Measurements from ENCODE around the gene CYP27B1. TPM values are rescaled to one million over a fixed set of nuclear protein-coding genes. Genes with fewer than 3 reads are reported as not detected.
"Not testable (repeated sequence)": the region's sequence is repeated elsewhere in the genome, so short reads cannot be mapped to it uniquely, and the experiment has no call there.

The CYP27B1 gene
- total RNA-seq, 2 donors from 2014 or later, result 0.28 to 0.33 TPM

- peaks cover 5% of the 10 kb centered on the region for H3K36me3 ChIP-seq
- H3K9me3 ChIP-seq, result no peaks in the 10 kb centered on the region
- TF ChIP-seq CTCF (IDR thresholded peaks at IDR 0.05), result no peak
- no peak for DNase-seq (ENCODE audit: low spot score)
- H3K27ac ChIP-seq, result no peak overlapping the region
- peaks cover 0 to 16% of the 10 kb centered on the region in 2 donors for H3K4me1 ChIP-seq
- no peak overlapping the region for H3K4me3 ChIP-seq
- H3K27me3 ChIP-seq, result no peaks in the 10 kb centered on the region
Observed at GRCh38 chr12:57779736-57780135, 12.9 kb upstream of the CYP27B1 start.

- H3K36me3 ChIP-seq, result no peaks in the 10 kb centered on the region
- no peaks in the 10 kb centered on the region for H3K27me3 ChIP-seq
- H3K9me3 ChIP-seq, result no peaks in the 10 kb centered on the region
- no peak overlapping the region for H3K4me3 ChIP-seq
- DNase-seq (ENCODE audit: low spot score), result no peak
- no peak overlapping the region for H3K27ac ChIP-seq
- peaks cover 0 to 12% of the 10 kb centered on the region in 2 donors for H3K4me1 ChIP-seq
- TF ChIP-seq CTCF (IDR thresholded peaks at IDR 0.05), result no peak
Observed at GRCh38 chr12:57777911-57778310, 11.0 kb upstream of the CYP27B1 start.

GRCh38 chr12:57777367-57777766, 10.5 kb upstream of the CYP27B1 start:
- H3K36me3 ChIP-seq, result no peaks in the 10 kb centered on the region
- H3K27ac ChIP-seq, result no peak overlapping the region
- no peaks in the 10 kb centered on the region for H3K27me3 ChIP-seq
- TF ChIP-seq CTCF (IDR thresholded peaks at IDR 0.05), result no peak
- DNase-seq (ENCODE audit: low spot score), result no peak
- no peak overlapping the region for H3K4me3 ChIP-seq
- H3K4me1 ChIP-seq, result peaks cover 0 to 16% of the 10 kb centered on the region in 2 donors
- H3K9me3 ChIP-seq, result no peaks in the 10 kb centered on the region

- Histone ChIP-seq H3K27ac (no peak overlapping the region), H3K4me3 (no peak overlapping the region), H3K4me1 (peaks cover 0 to 20% of the 10 kb centered on the region in 2 donors), H3K36me3 (no peaks in the 10 kb centered on the region), H3K27me3 (no peaks in the 10 kb centered on the region), H3K9me3 (no peaks in the 10 kb centered on the region)
- no peak for DNase-seq (ENCODE audit: low spot score)
- no peak for TF ChIP-seq CTCF (IDR thresholded peaks at IDR 0.05)
Observed at GRCh38 chr12:57776247-57776587, 9.3 kb upstream of the CYP27B1 start.

GRCh38 chr12:57775563-57776246, 8.8 kb upstream of the CYP27B1 start:
- Histone ChIP-seq H3K36me3 (no peaks in the 10 kb centered on the region), H3K4me1 (peaks cover 0 to 25% of the 10 kb centered on the region in 2 donors), H3K4me3 (no peak overlapping the region), H3K27ac (no peak overlapping the region), H3K27me3 (no peaks in the 10 kb centered on the region), H3K9me3 (no peaks in the 10 kb centered on the region)
- no peak for DNase-seq (ENCODE audit: low spot score)
- no peak for TF ChIP-seq CTCF (IDR thresholded peaks at IDR 0.05)

GRCh38 chr12:57775044-57775443, 8.2 kb upstream of the CYP27B1 start:
- Histone ChIP-seq H3K27ac (no peak overlapping the region), H3K4me1 (peaks cover 0 to 25% of the 10 kb centered on the region in 2 donors), H3K4me3 (no peak overlapping the region), H3K9me3 (no peaks in the 10 kb centered on the region), H3K27me3 (no peaks in the 10 kb centered on the region), H3K36me3 (peaks cover 5% of the 10 kb centered on the region)
- TF ChIP-seq CTCF (IDR thresholded peaks at IDR 0.05), result no peak
- no peak for DNase-seq (ENCODE audit: low spot score)

GRCh38 chr12:57774634-57775033, 7.8 kb upstream of the CYP27B1 start:
- peaks cover 0 to 25% of the 10 kb centered on the region in 2 donors for H3K4me1 ChIP-seq
- H3K9me3 ChIP-seq; H3K4me3 ChIP-seq; H3K27me3 ChIP-seq; H3K36me3 ChIP-seq; H3K27ac ChIP-seq; DNase-seq (ENCODE audit: low spot score): not testable (repeated sequence)
